Occipital lobe (tissue), 2 donors: ENCODE results near the gene KRTAP16-1. TPM values are rescaled to one million over a fixed set of nuclear protein-coding genes. Genes with fewer than 3 reads are reported as not detected.

Experiments
- DNase-seq: peaks from one replicate; lab custom pipeline; 2025; lab: John Stamatoyannopoulos, UW
- total RNA-seq: library from RNA; depleted of rRNA; stranded (reverse); fragments of >200 nt; gene quantifications from one replicate; pipeline ENCODE4 v1.2.3, GENCODE V29; 2014

KRTAP16-1 gene
- total RNA-seq, 1 donor from 2014 or later = not detected

- no peak for DNase-seq
Observed at GRCh38 chr17:41329279-41329948, 20.3 kb upstream of the KRTAP16-1 start.

GRCh38 chr17:41328207-41328606 lies 19.1 kb upstream of the KRTAP16-1 start:
- DNase-seq = no peak

DNA sequence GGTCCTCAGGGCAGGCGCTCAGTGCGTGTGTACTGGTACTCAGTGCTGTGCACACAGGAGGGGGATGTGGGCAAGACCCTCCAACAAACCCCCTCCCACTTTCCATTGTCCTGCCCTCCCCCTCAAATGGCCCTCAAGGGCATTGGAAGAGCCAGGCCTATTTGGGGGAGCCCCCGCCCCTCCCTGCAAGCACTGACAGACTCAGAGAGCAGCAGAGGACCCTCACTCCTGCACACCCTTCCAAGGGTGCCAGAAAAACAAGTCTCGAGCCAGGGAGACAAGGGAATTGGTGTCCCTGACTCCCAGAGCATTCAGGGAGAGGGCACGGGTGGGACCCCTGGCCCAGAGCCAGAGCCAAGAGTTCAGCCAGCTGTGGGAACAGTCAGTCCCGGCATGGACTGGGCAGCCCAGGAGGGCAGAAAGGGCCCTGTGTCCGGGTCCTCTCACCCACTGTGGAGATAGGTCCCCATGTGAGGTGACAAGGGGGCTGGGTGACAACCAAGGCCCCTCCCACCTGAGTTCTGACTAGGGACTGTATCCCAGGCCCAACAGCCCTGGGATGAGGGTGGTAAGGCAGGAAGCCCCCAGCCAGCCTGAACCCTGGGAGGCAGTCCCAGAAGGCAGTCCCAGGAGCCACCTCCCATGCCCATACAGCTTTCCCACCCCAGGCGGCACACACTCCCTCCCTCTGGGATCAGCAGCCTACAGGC lies 18.5 kb upstream of the KRTAP16-1 start:
- no peak for DNase-seq

DNA sequence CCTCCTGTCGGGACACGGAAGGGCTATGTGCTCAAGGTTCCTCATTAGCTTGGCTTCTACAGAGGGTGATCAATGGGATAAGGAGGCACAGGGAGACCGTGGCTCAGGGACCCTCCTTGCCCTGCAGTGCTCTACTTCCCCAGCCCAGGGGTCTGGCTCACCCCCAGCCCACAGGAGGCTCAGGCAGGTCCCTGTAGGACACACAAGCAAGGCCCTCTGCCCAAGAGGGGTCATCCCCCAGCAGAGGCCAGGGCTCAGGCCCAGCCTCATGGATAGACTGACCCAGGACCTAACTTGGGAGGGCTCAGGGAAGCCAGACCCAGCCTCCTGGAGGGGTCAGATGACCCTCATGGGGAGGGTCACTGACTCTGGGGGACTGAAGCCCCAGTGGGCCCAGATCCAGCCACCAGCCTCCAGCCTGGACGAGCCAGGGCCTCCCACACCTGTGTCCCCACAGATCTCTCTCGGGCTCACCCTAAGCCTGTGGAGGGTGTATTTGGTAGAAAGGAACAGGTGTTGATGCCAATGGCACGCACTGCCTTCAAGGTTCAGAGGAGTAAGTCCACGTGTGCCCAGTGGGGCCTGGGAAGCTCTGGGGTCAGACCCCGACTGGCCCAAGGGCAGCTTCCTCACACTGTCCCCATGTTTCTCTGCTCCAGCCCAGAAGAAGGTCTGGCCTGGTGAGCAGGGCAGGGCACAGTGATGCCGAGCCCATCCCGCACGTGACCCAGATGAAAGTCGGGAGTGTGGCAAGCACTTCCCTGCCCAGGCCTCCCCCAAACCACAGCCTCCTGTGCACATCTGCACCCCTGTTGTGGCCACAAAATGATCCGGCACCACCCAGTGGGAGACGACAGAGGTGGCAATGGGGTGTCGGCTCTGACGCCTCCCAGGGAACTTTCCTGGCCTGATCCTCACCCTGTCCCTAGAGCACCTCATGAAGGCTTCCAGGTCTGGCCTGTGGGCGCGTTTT lies 17.4 kb upstream of the KRTAP16-1 start:
- DNase-seq = no peak

DNA sequence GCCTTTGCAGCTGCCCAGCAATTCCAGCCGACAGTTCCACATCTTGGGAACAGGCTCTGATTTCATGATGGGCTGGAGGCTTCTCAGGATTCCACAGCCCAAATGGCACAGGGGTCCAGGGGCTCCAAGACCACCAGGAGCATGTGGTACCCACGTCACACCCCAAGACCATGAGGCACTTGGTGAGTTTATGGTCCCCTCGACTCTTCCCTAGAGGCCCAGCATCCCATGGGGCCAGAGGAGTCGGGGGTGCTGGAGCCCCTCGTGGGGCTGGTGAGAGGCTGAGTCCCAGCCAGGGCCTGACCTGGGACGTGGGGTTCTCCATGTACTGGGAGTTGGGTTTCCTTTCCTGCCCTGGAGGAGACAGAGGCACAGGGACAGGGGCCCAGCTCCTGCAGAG lies 16.5 kb upstream of the KRTAP16-1 start:
- DNase-seq = no peak

GRCh38 chr17:41325126-41325525 lies 16.0 kb upstream of the KRTAP16-1 start:
- no peak for DNase-seq

DNA sequence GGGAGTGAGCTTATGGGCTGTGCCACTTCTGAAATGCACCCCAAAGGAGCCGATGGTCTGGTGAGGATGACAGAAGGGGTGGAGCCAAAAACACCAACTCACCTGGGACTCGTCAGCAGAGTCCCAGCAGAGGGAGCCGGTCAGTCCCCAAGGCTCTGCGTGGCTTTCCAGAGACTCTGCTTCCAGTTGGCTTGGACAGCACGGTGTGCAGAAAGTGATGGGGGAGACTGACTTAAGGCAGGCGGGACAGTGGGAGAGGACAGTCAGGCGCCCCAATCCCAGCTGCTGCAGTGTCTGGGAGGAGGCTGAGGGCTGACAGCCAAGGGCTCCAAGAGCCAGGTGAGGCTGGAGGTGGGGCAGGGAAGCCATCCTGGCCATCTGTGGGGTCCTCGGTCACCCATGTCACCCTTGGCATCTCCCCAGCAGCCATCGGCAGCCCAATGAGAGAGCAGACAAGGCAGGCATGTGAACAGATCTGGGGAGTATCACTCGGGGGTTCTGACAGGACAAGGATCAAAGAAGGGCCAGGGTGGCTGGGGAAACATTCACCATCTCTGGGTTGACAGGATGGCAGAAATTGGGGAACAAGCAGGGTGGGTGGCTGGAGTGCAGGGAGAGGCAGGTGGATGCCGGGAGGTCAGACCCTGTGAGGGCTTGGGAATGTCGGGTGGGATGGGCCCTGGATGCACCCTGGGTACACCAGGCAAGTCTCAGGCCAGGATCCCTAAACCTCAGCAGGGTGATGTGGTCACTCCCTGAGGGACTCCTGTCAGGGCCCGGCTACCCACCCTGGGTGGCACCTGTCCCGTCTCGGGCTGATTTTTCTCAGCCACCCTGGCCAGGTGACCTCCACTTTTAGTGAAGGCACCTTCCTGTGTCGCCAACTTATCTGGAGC lies 15.3 kb upstream of the KRTAP16-1 start:
- DNase-seq = no peak

DNA sequence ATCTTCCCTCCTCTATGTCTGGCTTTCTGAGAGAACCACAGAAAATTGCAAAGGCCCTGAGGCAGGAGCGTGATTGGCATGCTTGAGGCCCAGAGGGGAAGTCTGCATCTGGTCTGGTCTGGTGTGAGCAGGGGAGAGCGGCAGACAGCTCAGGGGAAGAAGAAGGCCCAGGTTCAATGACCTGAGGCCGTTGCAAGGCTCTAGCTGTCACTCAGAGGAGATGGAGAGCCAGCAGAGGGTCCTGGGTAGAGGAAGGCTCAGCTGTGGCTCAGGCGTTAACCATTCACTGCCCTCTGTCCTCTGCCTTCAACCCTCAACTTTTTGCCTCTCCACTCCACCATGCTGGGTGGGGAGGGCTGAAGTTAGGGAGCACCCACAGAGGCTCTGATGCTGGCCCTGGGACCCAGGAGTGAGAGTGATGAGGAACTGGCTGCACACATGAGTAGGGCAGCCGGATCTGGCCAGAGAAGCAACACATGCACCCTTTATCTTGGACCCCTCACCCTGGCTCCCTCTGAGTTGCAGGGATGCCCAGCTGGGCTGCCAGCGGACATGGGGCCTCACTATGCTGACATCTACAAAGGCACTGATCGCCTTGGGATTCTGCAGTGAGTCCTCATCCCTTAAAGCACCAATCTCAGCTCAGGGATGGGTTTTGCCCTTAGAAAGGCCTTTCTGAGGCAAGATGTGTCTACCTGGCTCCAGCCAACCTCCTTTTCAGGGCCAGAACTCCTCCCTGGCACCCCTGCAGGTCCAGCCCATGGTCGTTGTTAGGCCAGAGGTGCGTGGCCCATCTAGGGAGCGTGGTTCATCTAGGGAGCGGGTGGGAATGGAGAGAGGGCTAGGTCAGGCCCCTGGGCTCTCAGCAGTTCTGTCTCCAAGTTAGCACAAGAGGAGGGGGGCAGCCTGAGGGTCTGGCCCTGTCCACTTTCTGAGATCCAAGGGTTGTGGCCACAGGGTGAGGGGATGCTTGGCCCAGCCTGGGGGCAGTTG lies 14.1 kb upstream of the KRTAP16-1 start:
- DNase-seq = no peak

DNA sequence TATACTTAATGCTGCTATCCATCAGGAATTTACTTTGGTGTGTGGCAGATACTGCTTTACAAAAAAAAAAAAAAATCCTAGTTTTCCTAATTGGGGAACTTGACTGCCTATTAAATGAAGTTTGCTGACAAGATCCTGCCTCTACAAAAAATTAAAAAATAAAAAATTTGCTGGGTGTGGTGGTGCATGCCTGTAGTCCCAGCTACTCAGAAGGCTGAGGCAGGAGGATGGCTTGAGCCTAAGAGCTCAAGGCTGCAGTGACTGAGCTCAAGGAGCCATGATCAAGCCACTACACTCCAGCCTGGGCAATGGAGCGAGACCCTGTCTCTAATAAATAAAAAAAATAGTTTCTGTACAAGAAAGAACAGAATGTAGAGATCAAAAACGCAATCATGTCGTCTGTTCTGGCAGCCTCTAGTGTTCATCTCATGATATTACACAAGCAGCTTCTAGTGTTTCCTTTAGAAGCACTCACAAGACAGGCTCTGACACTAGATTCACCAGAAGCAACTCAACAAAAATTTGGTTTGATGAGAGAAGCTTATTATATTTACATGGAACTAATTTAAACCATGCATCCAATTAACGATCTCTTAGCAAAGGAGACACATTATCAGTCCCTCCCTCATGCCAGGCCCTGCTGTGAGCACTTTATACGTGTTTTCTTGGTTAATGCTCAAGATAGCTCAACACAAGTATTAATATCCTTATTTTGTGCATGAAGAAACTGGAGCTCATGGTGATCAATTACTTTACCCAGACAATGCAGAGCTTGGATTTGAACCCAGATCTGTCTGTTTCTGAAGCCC lies 13.2 kb upstream of the KRTAP16-1 start:
- DNase-seq = no peak

DNA sequence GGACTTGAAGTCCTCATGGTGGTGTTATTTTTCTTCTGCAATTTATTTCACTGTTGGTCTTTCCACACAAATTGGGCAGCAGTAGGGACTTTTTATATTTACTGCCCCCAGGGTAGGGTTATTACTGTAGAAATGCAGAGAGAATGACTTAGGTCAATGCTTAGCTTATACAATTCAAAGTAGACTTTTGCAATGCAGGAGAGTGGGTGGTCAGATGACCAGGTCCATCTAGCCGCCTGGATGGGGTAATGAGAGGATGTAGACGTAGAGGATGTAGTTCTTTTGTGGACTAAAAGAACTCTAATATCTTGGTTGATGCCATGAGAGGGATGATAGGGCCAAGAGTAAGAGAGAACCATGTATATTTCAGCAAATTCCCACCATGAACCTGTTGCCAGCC lies 9.1 kb upstream of the KRTAP16-1 start:
- DNase-seq = no peak

GRCh38 chr17:41315814-41316445 lies 6.8 kb upstream of the KRTAP16-1 start:
- DNase-seq = no peak

DNA sequence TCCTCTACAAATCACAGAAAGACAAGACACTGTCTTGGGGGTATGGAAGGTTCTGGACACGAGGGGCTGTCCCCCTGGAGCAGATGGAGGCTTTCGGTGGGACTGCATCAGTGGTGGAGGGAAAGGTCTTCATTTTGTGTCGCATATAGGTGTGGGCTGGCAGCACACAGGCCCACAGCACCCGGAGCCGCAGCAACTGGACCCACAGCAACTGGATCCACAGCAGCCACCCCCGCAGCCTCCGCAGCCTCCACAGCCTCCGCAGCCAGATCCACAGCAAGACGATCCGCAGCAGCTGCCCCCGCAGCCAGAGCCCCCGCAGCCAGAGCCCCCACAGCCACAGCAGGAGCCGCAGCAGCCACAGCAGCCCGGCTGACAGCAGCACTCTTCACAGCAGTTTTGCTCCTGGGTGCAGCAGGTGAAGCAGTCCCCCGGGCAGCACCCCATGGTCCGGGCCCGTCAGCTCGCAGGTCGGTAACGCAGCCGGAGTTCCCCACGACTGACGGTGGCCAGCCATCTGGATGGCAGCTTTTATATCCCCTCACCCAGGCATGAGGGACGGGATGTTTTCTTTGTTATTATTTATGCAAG lies 6.2 kb upstream of the KRTAP16-1 start, which contains the start of gene KRTAP17-1:
TSS of gene KRTAP17-1 (minus strand) at position 507 of the 591 bp plus-strand sequence. CDS start at position 447, 60 bp downstream.
- DNase-seq = no peak

- no peak for DNase-seq
Observed at GRCh38 chr17:41311111-41311510, 2.0 kb upstream of the KRTAP16-1 start.

GRCh38 chr17:41308251-41308917 lies 725 bp downstream of the KRTAP16-1 start:
- DNase-seq = peak; percentile 48

DNA sequence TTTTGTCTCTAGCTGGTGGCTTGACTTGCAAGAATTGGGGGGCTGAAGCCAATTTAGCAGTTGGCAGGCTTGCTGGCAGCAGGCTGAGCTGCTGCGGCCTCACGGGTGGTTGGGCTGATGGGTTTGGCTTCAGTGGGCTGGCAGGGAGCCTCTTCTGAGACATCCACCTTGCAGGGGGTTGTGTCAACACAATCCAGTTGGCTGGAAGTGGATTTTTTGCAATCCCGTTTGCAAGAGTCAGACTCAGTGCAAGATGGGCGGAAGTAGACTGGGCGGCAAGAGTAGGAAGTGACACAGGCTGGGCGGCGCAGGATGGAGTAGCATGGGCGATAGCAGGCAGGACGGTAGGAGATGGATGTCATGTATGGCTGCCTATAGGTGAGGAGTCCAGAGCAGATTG lies 1.5 kb downstream of the KRTAP16-1 start:
- DNase-seq = no peak

GRCh38 chr17:41304091-41304490 lies 5.0 kb downstream of the KRTAP16-1 start:
- DNase-seq = no peak

DNA sequence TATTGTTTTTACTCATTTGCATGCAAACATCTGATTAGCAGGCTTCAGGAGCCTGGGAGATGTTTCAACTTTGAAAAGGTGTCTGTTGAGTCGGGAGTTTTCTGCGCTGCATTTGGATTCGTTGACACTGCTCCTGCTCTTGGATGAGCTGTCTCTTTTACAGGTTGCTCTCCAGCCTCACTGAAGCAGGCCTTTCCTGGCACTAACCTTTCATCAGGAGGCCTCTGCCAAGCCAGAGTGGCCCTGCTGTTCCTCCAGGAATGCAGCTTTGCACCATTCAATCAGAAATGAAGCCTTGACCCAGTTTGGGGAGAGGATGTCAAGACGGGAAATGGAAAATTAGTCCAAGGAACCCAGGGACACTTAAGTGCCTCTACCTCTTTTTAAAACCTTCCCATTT lies 6.1 kb downstream of the KRTAP16-1 start:
- no peak for DNase-seq
